Measurements from ENCODE around the gene TSTD1. TPM values are rescaled to one million over a fixed set of nuclear protein-coding genes. Genes with fewer than 3 reads are reported as not detected.

Gene TSTD1
- total and polyA plus RNA-seq, 2 of the 8 experiments (the other 6 are each of a cell fraction or from before 2014, with no cell fraction given) = 60.9 to 314 TPM

DNA sequence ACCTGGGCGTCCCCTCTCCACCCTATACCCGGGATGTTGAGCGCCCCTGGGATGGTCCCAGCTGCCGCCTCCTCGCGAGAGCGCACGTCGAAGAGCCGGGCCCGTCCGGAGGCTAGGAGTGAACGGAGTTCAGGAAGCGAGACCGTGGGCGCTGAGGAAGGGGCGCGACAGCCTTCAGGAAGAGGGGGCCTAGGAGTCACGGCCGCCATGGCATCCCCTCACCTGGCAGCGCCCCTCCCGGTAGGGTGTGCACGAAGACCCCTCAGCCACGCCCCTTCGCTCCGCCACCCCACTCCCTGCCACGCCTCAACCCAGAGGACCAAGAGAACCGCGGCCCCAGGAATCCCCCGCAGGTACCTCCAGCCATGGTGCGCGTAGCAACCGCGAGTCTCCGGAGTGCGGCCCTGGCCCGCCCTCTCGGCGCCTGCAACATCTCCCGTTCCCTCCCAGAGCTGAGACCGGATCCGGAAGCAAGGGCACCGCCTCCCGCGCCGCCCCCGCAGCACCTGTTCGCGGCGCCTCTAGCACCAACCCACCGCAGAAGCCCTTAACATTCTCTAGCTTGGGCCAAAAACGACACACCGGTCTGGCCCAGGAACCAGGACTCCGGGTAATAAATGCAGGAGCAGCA, at the start of gene TSTD1 (continued):
- TF ChIP-seq TCF12 (IDR thresholded peaks at IDR 0.05; ENCODE audit: low read depth, low read length) (no peak), CHD7 (IDR thresholded peaks at IDR 0.05; ENCODE audit: insufficient replicate concordance, low read length) (no peak), ASH2L (IDR thresholded peaks at IDR 0.05; ENCODE audit: low read length) (no peak), PHF8 (conservative IDR thresholded peaks at IDR 0.05; ENCODE audit: low read depth, low read length) (no peak; the same call in 1 of the 2 replicates), MAFK (IDR thresholded peaks at IDR 0.05; ENCODE audit: low read depth, low read length) (no peak), EZH2 (IDR thresholded peaks at IDR 0.05; ENCODE audit: low read depth, low read length, severe bottlenecking) (no peak), FOSL1 (IDR thresholded peaks at IDR 0.05; ENCODE audit: insufficient read depth, low read depth, low read length) (no peak), CBX5 (IDR thresholded peaks at IDR 0.05; ENCODE audit: low read depth, low read length) (no peak), KDM4A (IDR thresholded peaks at IDR 0.05; ENCODE audit: low read depth, low read length, severe bottlenecking) (peak; percentile 77)
- TF ChIP-seq, protein P1, sequence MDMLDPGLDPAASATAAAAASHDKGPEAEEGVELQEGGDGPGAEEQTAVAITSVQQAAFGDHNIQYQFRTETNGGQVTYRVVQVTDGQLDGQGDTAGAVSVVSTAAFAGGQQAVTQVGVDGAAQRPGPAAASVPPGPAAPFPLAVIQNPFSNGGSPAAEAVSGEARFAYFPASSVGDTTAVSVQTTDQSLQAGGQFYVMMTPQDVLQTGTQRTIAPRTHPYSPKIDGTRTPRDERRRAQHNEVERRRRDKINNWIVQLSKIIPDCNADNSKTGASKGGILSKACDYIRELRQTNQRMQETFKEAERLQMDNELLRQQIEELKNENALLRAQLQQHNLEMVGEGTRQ (IDR thresholded peaks at IDR 0.05; ENCODE audit: low read length) = no peak

All from H1 (cell line).